Renal cortical epithelial cell (primary cell): ENCODE measurements around the gene DCBLD1. TPM values are rescaled to one million over a fixed set of nuclear protein-coding genes. Genes with fewer than 3 reads are reported as not detected.
"Not testable (repeated sequence)": the region's sequence is repeated elsewhere in the genome, so short reads cannot be mapped to it uniquely, and the experiment has no call there.

ENCODE experiments used
- DNase-seq: peaks from one replicate; pipeline ENCODE4 v3.0.0-alpha.2; 2011; ENCODE audit warnings: low read depth
- total RNA-seq: library from RNA; depleted of rRNA; stranded (reverse); fragments of >200 nt; gene quantifications from 2 replicates; pipeline ENCODE4 v1.2.3, GENCODE V29; 2014

Gene DCBLD1
- total RNA-seq, 1 donor from 2014 or later: 20.2 TPM

- DNase-seq: peak; percentile 71
Measured at GRCh38 chr6:117498159-117498558, 15.7 kb downstream of the DCBLD1 start.

- DNase-seq: no peak
Measured at GRCh38 chr6:117501722-117502121, 19.2 kb downstream of the DCBLD1 start.

- peak; percentile 59 for DNase-seq
Measured at GRCh38 chr6:117502580-117502979, 20.1 kb downstream of the DCBLD1 start.

DNA sequence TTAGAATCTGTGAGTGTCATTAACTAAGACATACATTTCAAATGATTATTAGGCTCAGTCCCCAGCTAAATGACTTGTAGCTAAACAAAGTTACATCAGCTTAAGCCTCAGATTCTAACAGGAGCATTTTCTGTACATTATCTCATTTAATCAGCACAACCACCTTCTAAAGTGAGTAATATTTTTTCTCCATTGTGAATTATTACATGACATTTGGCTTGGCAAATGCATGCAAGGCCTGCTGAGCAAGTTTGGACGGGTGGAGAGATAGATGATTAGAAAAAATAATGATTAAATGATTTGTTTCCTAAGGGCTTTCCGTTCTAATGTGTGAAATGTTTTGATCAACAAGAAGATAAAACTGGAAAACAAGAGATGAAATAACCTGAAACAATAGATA is 20.7 kb downstream of the DCBLD1 start:
- DNase-seq: no peak

DNA sequence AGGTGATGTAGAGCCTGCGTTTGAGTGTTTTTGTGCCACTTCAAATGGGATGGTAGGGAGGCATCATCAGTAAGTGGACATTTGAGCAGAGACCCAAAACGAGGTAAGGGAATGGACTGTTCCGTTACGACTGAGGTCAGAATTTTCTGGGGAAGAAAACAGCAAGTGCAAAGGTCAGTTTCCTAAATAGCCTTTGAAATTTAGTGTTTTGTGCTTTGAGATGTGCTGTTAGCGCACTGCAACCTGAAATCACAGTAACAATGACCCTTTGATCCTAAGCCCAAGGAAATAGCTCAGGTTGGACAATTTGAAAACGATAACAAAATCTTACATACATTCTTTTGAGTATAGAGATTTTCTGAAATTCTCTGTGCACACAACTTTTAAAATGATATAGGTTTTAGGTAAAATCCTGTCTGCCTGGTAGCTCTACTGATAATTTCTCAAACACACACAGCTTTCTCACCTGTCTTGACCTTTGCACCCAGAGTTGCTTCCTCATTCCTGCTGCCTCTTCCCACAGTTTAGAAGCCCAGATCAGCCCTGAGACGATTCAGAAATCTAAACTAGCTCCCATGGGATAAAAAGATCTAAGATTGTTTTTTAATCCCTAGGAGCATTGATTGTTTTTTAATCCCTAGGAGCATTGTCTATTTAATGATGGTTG is 22.1 kb downstream of the DCBLD1 start:
- no peak for DNase-seq

DNA sequence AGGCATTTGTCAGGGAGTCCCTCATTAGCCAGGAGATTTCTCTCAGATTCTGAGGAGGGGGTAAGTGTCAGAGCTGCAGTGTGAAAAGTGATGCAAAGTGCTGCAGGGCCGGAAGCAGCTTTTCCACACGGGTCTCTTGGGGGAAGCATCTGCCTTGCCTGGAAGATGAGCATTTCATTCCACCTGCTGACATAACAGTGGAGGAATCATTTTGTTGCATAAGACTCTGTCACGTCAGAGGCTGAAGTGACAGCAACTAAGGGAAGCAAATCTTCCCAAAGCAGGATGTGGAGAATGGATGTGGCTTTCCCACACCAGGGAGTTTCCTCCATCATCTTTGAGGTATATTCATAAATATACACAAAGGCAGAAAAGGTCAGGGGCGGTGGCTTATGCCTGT is 22.8 kb downstream of the DCBLD1 start:
- DNase-seq: no peak

- no peak for DNase-seq
Measured at GRCh38 chr6:117506180-117506835, 23.8 kb downstream of the DCBLD1 start.

DNA sequence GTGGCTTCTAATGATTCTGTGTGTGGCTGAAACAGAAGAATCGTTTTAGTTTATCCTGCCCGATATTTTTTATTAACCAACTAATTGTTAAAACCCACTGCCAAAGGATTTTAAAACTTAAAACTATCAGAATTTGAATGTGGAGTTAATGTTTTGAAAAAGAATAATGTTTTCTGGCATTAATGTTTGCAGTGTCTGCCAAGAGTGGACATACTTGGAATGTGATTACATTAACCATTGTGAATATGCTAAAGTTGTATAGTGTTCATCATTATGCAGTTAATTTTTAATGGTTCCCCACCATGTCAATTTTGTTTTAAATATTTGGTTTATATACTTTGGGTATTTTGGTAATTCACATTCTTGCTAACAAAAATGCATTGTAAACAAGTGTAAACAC is 24.4 kb downstream of the DCBLD1 start:
- DNase-seq: no peak

DNA sequence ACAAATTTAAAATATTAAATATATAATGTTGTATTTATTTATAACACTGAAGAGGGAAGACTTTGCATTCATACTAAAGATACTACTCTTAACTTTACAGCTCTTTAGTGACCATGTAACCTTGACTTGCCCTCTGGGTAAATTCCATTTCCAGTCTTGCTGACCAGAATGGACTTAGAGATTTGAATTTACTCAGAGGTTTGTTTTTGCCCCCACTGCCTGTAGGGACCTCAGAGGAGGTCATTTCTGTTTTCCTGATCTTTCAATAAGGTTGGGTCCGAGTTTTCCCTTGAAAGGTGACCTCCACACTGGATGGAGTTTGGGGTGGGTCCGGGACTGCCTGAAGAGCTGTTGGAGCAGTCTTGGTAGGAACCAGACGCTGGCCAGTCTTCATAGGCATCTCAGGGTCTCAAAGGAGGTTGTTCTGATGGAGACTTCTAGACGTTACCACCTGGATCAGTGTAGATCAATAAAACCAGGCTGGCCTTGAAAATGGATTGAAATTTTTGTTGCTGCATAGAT is 26.0 kb downstream of the DCBLD1 start:
- no peak for DNase-seq

GRCh38 chr6:117509021-117509420 is 26.5 kb downstream of the DCBLD1 start:
- DNase-seq: no peak

DNA sequence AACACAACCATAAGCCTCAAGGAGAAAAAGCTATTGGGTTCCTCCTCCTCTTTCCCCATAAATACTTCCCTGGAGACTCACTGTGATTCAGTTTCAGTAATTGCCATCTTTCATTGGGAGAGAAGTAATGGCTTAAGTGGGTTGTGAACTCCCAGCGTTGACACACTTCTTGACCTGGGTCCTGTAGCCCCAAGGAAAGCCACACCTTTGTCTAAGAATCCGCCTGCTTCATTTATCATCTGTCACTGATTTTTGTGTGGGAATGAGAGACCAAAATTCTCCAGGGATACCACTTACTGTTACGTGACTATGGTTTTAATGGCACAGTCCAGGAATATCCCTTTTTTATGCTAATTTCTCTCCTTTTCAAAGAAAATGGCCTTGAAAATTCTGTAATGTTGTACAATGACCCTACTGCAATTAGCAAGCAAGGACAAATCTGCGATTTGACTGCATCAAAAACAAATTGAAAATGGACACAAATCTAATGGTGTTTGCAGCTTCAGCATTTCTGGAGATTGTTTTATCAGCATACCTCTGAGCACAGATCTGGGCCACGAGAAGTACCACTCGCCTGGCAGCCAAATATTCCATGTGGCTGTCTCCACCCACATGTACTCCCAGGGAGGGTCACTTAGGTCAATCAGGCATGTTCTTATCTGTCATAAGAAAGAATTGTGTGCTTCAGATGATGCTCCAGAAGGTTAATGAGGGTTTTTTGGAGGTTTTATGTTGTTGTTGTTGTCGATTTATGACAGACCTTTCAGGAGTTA is 29.8 kb downstream of the DCBLD1 start:
- DNase-seq: no peak

- DNase-seq: no peak
Measured at GRCh38 chr6:117512987-117513573, 30.6 kb downstream of the DCBLD1 start.

GRCh38 chr6:117513778-117514365 is 31.4 kb downstream of the DCBLD1 start:
- DNase-seq: no peak

DNA sequence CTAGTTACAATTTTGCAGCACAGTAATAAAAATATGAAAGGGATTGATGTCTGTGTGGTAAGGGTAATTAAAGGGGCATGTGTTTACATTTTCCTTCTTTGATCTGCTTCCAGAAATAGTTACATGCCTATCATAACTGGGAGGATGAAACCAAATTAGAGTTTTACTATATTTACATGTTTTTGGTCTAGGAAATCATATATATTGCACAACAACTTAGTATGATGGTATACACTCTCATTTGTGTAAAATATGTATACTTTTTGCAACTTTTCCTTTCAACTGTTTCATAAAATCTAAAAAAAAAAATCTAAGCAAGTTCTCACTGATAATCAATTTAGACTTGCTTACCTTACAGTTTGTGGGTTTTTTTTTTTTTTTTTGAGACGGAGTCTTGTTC is 32.2 kb downstream of the DCBLD1 start:
- DNase-seq: no peak

DNA sequence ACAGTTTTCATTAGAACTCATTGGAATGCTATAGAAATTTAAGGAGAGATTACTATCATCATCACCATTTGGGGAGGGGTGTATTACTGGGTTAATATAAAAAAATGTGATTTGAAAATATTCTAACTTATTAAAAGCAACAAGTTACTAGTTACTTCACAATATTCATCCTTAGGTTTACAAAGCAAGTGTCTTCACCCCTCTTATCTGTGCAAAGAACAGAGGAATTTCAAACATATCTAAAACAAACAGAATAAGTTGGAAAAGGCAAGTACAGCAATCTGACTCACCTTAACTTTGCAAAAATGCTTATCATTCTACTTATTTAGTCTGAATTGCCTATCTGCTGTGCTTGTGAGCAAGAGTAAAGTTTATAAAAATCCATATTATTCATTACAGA is 32.9 kb downstream of the DCBLD1 start:
- no peak for DNase-seq

GRCh38 chr6:117517995-117518394 is 35.5 kb downstream of the DCBLD1 start:
- not testable (repeated sequence) for DNase-seq

- no peak for DNase-seq
Measured at GRCh38 chr6:117518870-117519269, 36.4 kb downstream of the DCBLD1 start.

GRCh38 chr6:117520603-117521395 is 38.3 kb downstream of the DCBLD1 start:
- DNase-seq: no peak

DNA sequence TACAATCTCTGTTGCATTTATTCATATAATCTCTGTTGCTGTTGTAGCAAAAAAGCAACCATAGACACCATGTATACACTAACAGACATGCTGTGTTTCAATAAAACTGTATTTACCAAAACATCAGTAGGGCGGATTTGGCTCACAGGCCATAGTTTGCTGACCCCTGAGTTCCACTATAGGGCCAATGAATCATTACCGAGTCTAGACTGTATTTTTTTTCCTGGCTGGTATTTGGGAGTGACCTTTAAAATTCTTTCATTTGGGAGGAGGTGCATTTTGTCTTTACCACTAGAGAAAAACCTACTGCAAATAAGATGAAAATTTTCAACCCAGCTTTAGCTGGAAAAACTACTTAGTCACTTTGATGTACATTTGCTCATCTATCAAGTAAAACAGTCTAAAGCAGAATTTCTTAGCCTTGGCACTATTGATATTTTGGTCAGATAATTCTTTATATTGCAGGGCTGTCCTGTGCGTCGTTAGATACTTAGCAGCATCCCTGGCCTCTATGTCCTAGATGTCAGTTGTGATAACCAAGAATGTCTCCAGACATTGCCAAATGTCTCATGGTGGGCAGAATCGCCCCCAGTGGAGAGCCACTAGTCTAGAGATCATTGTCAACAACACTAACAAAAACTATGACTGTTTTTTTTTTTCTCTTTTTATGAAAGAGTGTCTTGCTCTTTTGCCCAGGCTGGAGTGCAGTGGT is 39.5 kb downstream of the DCBLD1 start:
- DNase-seq: no peak

- no peak for DNase-seq
Measured at GRCh38 chr6:117525607-117526006, 43.1 kb downstream of the DCBLD1 start.
